ENCODE results near the gene ING5.

DNA sequence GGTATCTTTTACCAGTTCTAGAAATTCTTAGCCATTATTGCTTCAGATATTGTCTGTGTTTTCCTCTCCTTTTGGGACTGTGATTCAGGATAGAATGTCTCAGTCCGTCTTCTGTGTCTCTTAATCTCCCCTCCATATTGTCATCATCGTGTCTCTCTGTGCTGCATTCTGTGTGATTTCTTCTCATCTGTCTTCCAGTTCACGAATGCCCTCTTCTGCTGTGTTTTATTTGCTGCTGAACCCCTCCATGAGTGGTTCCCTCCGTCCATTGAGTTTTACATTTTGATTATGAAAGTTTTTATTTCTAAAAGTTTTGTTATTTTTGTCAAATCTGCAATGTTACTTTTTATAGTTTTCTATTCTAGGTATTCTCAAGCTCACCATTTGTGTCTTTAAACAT, 44.2 kb downstream of the ING5 start:
- TF ChIP-seq, protein P1, sequence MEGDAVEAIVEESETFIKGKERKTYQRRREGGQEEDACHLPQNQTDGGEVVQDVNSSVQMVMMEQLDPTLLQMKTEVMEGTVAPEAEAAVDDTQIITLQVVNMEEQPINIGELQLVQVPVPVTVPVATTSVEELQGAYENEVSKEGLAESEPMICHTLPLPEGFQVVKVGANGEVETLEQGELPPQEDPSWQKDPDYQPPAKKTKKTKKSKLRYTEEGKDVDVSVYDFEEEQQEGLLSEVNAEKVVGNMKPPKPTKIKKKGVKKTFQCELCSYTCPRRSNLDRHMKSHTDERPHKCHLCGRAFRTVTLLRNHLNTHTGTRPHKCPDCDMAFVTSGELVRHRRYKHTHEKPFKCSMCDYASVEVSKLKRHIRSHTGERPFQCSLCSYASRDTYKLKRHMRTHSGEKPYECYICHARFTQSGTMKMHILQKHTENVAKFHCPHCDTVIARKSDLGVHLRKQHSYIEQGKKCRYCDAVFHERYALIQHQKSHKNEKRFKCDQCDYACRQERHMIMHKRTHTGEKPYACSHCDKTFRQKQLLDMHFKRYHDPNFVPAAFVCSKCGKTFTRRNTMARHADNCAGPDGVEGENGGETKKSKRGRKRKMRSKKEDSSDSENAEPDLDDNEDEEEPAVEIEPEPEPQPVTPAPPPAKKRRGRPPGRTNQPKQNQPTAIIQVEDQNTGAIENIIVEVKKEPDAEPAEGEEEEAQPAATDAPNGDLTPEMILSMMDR (IDR thresholded peaks at IDR 0.05; ENCODE audit: insufficient read depth, low read length, poor library complexity, severe bottlenecking) = no peak
- TF ChIP-seq EZH2phosphoT487 (conservative IDR thresholded peaks at IDR 0.05; ENCODE audit: low read length) = no peak
